GM12878 (cell line): ENCODE data around the gene AIP. TPM values are rescaled to one million over a fixed set of nuclear protein-coding genes. Genes with fewer than 3 reads are reported as not detected.

Source experiments
- ATF7 ChIP-seq: fragments of 450-650 bp; IDR thresholded peaks from 2 replicates; pipeline ENCODE4 v1.6.1; 2016; ENCODE audit warnings: low read depth, mild to moderate bottlenecking
- BACH1 ChIP-seq: fragments of 450-650 bp; IDR thresholded peaks from 2 replicates; pipeline ENCODE4 v1.6.1; 2017; ENCODE audit warnings: mild to moderate bottlenecking, borderline replicate concordance
- E4F1 ChIP-seq: fragments of 450-650 bp; IDR thresholded peaks from 2 replicates; pipeline ENCODE4 v1.6.1; 2018; ENCODE audit warnings: borderline replicate concordance, mild to moderate bottlenecking; ENCODE audit not compliant: partially characterized antibody
- EED ChIP-seq: sonication (generic); IDR thresholded peaks from 2 replicates; pipeline ENCODE4 v1.6.1; 2016; ENCODE audit warnings: antibody characterized with exemption, low read depth
- FOXK2 ChIP-seq: fragments of 450-650 bp; IDR thresholded peaks from 2 replicates; pipeline ENCODE4 v1.6.1; 2017; ENCODE audit warnings: mild to moderate bottlenecking, moderate library complexity
- GATAD2B ChIP-seq: fragments of 450-650 bp; conservative IDR thresholded peaks from 2 replicates; pipeline ENCODE4 v1.6.1; 2017; ENCODE audit warnings: low read depth, mild to moderate bottlenecking, moderate library complexity
- HDAC2 ChIP-seq: fragments of 200-600 bp; sonication (generic); IDR thresholded peaks from 2 replicates; pipeline ENCODE4 v1.6.1; 2017
- IRF3 ChIP-seq: fragments of 450-650 bp; IDR thresholded peaks from 2 replicates; pipeline ENCODE4 v1.6.1; 2014; ENCODE audit warnings: mild to moderate bottlenecking
- KDM1A ChIP-seq: fragments of 200-600 bp; sonication (generic); IDR thresholded peaks from 2 replicates; pipeline ENCODE4 v1.6.1; 2016; ENCODE audit warnings: borderline replicate concordance
- RAD51 ChIP-seq: fragments of 450-650 bp; IDR thresholded peaks from 2 replicates; pipeline ENCODE4 v1.6.1; 2016; ENCODE audit warnings: moderate library complexity, mild to moderate bottlenecking, inconsistent platforms
- RCOR1 ChIP-seq: conservative IDR thresholded peaks from 2 replicates; pipeline ENCODE4 v1.6.1; 2012; ENCODE audit warnings: low read depth, low read length, improper control_type of control experiment
- SMAD1 ChIP-seq: fragments of 450-650 bp; IDR thresholded peaks from 2 replicates; pipeline ENCODE4 v1.6.1; 2018; ENCODE audit warnings: mild to moderate bottlenecking, low read depth; ENCODE audit not compliant: partially characterized antibody
- SPI1 ChIP-seq: IDR thresholded peaks from 2 replicates; pipeline ENCODE4 v1.6.1; 2011; ENCODE audit warnings: low read depth, mild to moderate bottlenecking, low read length, moderate library complexity, borderline replicate concordance; ENCODE audit not compliant: insufficient read depth
- STAT1 ChIP-seq: fragments of 450-650 bp; conservative IDR thresholded peaks from 2 replicates; pipeline ENCODE4 v1.6.1; 2014; ENCODE audit warnings: antibody characterized with exemption, mild to moderate bottlenecking
- TCF7 ChIP-seq: IDR thresholded peaks from 2 replicates; pipeline ENCODE4 v1.6.1; 2014; ENCODE audit warnings: antibody characterized with exemption, borderline replicate concordance
- USF2 ChIP-seq: IDR thresholded peaks from 2 replicates; pipeline ENCODE4 v1.6.1; 2011; ENCODE audit warnings: low read depth, low read length, improper control_type of control experiment, borderline replicate concordance
- WRNIP1 ChIP-seq: IDR thresholded peaks from 2 replicates; pipeline ENCODE4 v1.6.1; 2011; ENCODE audit warnings: low read depth, low read length, improper control_type of control experiment, borderline replicate concordance
- YY1 ChIP-seq: IDR thresholded peaks from 2 replicates; pipeline ENCODE4 v1.6.1; 2011; ENCODE audit warnings: low read depth, mild to moderate bottlenecking, low read length
- ZNF384 ChIP-seq: IDR thresholded peaks from 2 replicates; pipeline ENCODE4 v1.6.1; 2012; ENCODE audit warnings: low read depth, mild to moderate bottlenecking, low read length, improper control_type of control experiment, borderline replicate concordance
- polyA plus RNA-seq, 11 experiments: library from polyadenylated mRNA; depleted of rRNA in 4 of 11; unstranded in 6 of 11; stranded (reverse) in 5 of 11; fragments of >200 nt; fragmentation: Nextera tagmentation in 4 of 11; fragmentation: Illumina TruSeq in 1 of 11; extraction: Ambion mirVana in 4 of 11; extraction: Trizol in 1 of 11; gene quantifications; 1 replicate in 1 of 11; 2 replicates in 10 of 11; pipeline versions ENCODE4 v1.2.1 to v1.2.3, GENCODE V29; 2011 to 2016; ENCODE audit warnings: inconsistent platforms in 2 of 11, missing spikeins in 2 of 11, low read depth in 1 of 11
- total RNA-seq, 4 experiments: library from RNA; depleted of rRNA in 3 of 4; stranded (reverse); fragments of >200 nt in 3 of 4; fragmentation: Illumina TruSeq in 1 of 4; extraction: Trizol in 1 of 4; gene quantifications; 2 replicates each; pipeline versions ENCODE4 v1.2.1 to v1.2.3, GENCODE V29; 2013 to 2021
- TF ChIP-seq, protein P1 (sequence below), 3 experiments: IDR thresholded peaks in 2 of 3; conservative IDR thresholded peaks in 1 of 3; 2 replicates each; pipeline ENCODE4 v1.5.1; 2011; ENCODE audit warnings: low read depth in 3 of 3, low read length in 3 of 3, mild to moderate bottlenecking in 3 of 3, control low read depth in 2 of 3, moderate library complexity in 2 of 3, inconsistent platforms in 1 of 3, mixed read lengths in 1 of 3; ENCODE audit not compliant: control insufficient read depth in 2 of 3, insufficient read depth in 1 of 3; ENCODE audit errors: extremely low read depth in 1 of 3
- TF ChIP-seq, protein P2 (sequence below): IDR thresholded peaks from 2 replicates; pipeline ENCODE4 v1.6.1; 2011; ENCODE audit warnings: borderline replicate concordance, low read depth, mild to moderate bottlenecking, moderate library complexity, mixed read lengths, low read length; ENCODE audit not compliant: insufficient read depth; ENCODE audit errors: extremely low read length

Gene AIP
- total and polyA plus RNA-seq, 10 of the 15 experiments (the other 5 are each of a cell fraction or from before 2014, with no cell fraction given), result 12.6 to 164 (median 104) TPM

DNA sequence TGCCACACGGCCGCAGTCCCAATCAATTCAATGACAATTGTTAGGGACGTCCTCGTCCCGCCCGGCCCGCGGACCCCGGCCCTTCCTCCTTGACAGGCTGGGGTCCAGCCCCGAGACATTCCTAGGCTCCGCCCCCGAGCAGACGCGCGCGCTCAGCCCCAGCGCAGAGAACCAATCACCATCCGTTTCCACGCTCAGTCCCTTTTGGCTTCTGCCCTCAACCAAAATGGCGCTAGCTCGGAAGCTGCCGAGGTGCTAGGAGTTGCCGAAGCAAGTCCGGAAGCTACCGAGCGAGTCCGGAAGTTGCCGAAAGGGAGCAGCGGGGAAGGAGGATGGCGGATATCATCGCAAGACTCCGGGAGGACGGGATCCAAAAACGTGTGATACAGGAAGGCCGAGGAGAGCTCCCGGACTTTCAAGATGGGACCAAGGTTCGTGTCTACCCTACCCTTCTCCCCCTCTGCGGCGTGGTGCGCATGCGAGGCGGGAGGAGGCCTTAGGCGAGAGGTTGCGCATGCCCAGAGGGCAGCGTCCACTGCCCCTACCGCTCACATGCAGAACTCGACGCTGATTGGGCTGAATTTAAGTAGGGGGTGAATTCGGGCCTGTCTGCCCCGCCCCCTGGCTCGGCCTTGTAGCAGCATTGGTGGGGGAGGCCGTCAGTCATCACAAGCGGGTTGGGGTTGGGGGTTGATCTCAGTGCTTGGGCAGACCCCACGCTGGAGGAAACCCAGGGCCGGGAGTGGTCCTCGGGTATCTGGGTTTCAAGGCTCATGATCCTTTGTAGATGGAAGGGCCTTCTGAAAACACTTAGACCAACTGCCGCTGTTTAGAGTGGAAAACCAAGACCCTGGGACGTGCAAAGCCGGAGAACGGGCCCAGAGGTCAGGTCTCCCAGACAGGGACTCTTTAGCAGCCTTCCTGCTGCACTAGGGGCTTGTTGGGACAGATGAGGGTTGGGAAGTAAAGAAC, at the start of gene AIP (continued):
- TF ChIP-seq E4F1 (peak; percentile 58), IRF3 (peak; percentile 62), WRNIP1 (no peak), ZNF384 (no peak), KDM1A (no peak), GATAD2B (no peak), SPI1 (no peak), ATF7 (no peak), BACH1 (no peak), EED (no peak), SMAD1 (no peak), TCF7 (no peak), STAT1 (peak; percentile 70; the same call in 1 of the 2 replicates), YY1 (peak; percentile 100), RAD51 (no peak), FOXK2 (no peak), RCOR1 (no peak), HDAC2 (no peak; the same call in 1 of the 2 replicates), USF2 (no peak)
- TF ChIP-seq, protein P1, sequence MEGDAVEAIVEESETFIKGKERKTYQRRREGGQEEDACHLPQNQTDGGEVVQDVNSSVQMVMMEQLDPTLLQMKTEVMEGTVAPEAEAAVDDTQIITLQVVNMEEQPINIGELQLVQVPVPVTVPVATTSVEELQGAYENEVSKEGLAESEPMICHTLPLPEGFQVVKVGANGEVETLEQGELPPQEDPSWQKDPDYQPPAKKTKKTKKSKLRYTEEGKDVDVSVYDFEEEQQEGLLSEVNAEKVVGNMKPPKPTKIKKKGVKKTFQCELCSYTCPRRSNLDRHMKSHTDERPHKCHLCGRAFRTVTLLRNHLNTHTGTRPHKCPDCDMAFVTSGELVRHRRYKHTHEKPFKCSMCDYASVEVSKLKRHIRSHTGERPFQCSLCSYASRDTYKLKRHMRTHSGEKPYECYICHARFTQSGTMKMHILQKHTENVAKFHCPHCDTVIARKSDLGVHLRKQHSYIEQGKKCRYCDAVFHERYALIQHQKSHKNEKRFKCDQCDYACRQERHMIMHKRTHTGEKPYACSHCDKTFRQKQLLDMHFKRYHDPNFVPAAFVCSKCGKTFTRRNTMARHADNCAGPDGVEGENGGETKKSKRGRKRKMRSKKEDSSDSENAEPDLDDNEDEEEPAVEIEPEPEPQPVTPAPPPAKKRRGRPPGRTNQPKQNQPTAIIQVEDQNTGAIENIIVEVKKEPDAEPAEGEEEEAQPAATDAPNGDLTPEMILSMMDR (IDR thresholded peaks at IDR 0.05 in 2 of 3, conservative IDR thresholded peaks at IDR 0.05 in 1 of 3; ENCODE audit: control insufficient read depth in 2 of 3, extremely low read depth in 1 of 3, insufficient read depth in 1 of 3, low read depth in 3 of 3, low read length in 3 of 3), result peak in 1 of 3 experiments; percentile 19; a peak in 1 of 6 replicates
- TF ChIP-seq, protein P2, sequence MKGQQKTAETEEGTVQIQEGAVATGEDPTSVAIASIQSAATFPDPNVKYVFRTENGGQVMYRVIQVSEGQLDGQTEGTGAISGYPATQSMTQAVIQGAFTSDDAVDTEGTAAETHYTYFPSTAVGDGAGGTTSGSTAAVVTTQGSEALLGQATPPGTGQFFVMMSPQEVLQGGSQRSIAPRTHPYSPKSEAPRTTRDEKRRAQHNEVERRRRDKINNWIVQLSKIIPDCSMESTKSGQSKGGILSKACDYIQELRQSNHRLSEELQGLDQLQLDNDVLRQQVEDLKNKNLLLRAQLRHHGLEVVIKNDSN, result no peak
